ENCODE data around the gene TEKT5.
"Not testable (repeated sequence)": the region's sequence is repeated elsewhere in the genome, so short reads cannot be mapped to it uniquely, and the experiment has no call there.

Gene TEKT5

DNA sequence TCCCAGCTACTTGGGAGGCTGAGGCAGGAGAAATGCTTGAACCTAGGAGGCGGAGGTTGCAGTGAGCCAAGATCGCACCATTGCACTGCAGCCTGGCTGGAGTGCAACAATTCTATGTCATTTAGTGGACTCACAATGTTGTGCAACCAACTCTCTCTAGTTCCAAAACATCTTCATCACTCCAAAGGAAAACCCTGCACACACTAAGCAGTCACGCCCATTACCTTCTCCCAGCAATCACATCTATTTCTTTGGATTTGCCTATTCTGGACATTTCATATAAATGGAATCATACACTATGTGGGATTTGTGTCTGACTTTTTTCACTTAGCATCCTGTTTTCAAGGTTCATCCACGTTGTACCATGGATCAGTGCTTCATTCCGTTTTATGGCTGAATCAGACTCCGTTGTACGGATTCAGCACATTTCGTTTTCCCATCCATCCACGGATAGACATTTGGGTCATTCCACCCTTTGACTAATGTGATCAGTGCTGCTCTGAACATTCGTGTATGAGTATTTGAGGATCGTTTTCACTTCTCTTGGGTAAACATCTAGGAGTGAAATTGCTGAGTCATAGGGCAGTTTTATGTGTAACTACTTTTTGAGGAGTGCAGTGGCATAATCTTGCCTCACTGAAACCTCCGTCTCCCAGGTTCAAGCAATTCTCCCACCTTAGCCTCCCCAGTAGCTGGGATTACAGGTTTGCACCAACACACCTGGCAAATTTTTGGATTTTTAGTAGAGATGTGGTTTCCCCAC lies 69.0 kb downstream of the TEKT5 start:
- no peak for DNase-seq (ENCODE audit: low read depth)
- no peak overlapping the region for H3K9ac ChIP-seq (ENCODE audit: low read length)
- H3K27me3 ChIP-seq (replicated peaks; ENCODE audit: control insufficient read depth, insufficient read depth, low read length): no peaks in the 10 kb centered on the region
- no peaks in the 10 kb centered on the region for H3K9me3 ChIP-seq (ENCODE audit: control insufficient read depth, low read length)
- H3K36me3 ChIP-seq (ENCODE audit: control insufficient read depth, insufficient read depth, low read length, severe bottlenecking): no peaks in the 10 kb centered on the region
- H3K4me3 ChIP-seq (ENCODE audit: low read length): no peak overlapping the region
- H3K4me1 ChIP-seq (ENCODE audit: control insufficient read depth, insufficient read depth, low read length): no peaks in the 10 kb centered on the region

GRCh38 chr16:10624527-10624926 lies 70.2 kb downstream of the TEKT5 start:
- H3K9ac ChIP-seq (ENCODE audit: low read length): no peak overlapping the region
- H3K27me3 ChIP-seq (replicated peaks; ENCODE audit: control insufficient read depth, insufficient read depth, low read length): peaks cover 4% of the 10 kb centered on the region
- no peak for DNase-seq (ENCODE audit: low read depth)
- no peaks in the 10 kb centered on the region for H3K9me3 ChIP-seq (ENCODE audit: control insufficient read depth, low read length)
- H3K36me3 ChIP-seq (ENCODE audit: control insufficient read depth, insufficient read depth, low read length, severe bottlenecking): no peaks in the 10 kb centered on the region
- peaks cover 5% of the 10 kb centered on the region for H3K4me1 ChIP-seq (ENCODE audit: control insufficient read depth, insufficient read depth, low read length)
- H3K4me3 ChIP-seq (ENCODE audit: low read length): no peak overlapping the region

- Histone ChIP-seq H3K9ac (ENCODE audit: low read length) (no peak overlapping the region), H3K4me1 (ENCODE audit: control insufficient read depth, insufficient read depth, low read length) (peaks cover 11% of the 10 kb centered on the region), H3K4me3 (ENCODE audit: low read length) (no peak overlapping the region), H3K27me3 (replicated peaks; ENCODE audit: control insufficient read depth, insufficient read depth, low read length) (peaks cover 11% of the 10 kb centered on the region), H3K36me3 (ENCODE audit: control insufficient read depth, insufficient read depth, low read length, severe bottlenecking) (no peaks in the 10 kb centered on the region), H3K9me3 (ENCODE audit: control insufficient read depth, low read length) (no peaks in the 10 kb centered on the region)
- no peak for DNase-seq (ENCODE audit: low read depth)
Measured at GRCh38 chr16:10623059-10623458, 71.7 kb downstream of the TEKT5 start.

DNA sequence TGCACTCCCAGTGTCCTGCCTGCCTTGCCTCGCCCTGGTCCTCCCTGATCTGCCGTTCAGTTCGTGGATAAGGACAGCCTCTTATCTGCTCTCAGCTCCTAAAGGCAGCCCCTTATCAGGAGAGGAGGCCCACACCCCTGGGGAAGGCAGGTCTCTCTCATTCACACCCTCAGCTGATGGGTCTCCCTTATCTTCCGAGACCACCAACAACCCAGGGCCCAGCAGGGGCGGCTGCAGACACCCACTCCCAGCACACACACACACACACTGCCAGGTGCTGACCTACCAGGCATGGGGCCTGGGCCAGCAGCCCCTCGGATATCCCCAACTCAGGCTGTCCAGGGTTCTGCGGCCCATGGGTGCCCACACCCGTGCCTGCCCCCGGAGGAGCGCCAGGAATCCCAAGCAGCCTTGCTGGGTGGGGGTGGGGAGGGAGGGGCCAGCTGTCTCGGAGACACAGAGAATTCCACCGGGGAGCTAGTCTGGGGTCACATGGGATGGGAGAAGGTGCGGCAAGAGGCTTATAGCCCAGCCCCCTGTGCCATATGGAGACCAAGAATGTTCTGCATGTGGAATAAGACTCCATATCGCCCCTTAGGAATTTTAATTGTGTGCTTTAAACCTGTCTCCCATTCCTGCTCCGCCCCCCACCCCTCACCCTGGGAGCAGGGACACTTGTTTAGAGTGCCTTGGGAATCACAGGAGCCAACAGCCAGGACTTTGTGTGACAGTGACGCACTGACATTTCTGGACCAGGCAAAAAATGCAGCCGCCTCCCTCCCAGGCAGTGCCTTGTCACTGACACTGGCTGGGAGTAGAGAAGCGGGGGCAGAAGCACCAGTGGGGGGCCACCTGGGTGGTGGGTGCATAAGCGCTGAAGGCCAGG lies 72.5 kb downstream of the TEKT5 start:
- no peaks in the 10 kb centered on the region for H3K36me3 ChIP-seq (ENCODE audit: control insufficient read depth, insufficient read depth, low read length, severe bottlenecking)
- peaks cover 15% of the 10 kb centered on the region for H3K4me1 ChIP-seq (ENCODE audit: control insufficient read depth, insufficient read depth, low read length)
- H3K27me3 ChIP-seq (replicated peaks; ENCODE audit: control insufficient read depth, insufficient read depth, low read length): peaks cover 11% of the 10 kb centered on the region
- H3K9ac ChIP-seq (ENCODE audit: low read length): no peak overlapping the region
- H3K9me3 ChIP-seq (ENCODE audit: control insufficient read depth, low read length): no peaks in the 10 kb centered on the region
- DNase-seq (ENCODE audit: low read depth): no peak
- no peak overlapping the region for H3K4me3 ChIP-seq (ENCODE audit: low read length)

- not testable (repeated sequence) for H3K36me3 ChIP-seq (ENCODE audit: control insufficient read depth, insufficient read depth, low read length, severe bottlenecking); H3K4me3 ChIP-seq (ENCODE audit: low read length); H3K9ac ChIP-seq (ENCODE audit: low read length); H3K9me3 ChIP-seq (ENCODE audit: control insufficient read depth, low read length); DNase-seq (ENCODE audit: low read depth)
- peaks cover 23% of the 10 kb centered on the region for H3K4me1 ChIP-seq (ENCODE audit: control insufficient read depth, insufficient read depth, low read length)
- peaks cover 11% of the 10 kb centered on the region for H3K27me3 ChIP-seq (replicated peaks; ENCODE audit: control insufficient read depth, insufficient read depth, low read length)
Measured at GRCh38 chr16:10621216-10621949, 73.3 kb downstream of the TEKT5 start.

- no peak overlapping the region for H3K9ac ChIP-seq (ENCODE audit: low read length)
- no peak for DNase-seq (ENCODE audit: low read depth)
- no peaks in the 10 kb centered on the region for H3K9me3 ChIP-seq (ENCODE audit: control insufficient read depth, low read length)
- H3K27me3 ChIP-seq (replicated peaks; ENCODE audit: control insufficient read depth, insufficient read depth, low read length): peaks cover 11% of the 10 kb centered on the region
- no peaks in the 10 kb centered on the region for H3K36me3 ChIP-seq (ENCODE audit: control insufficient read depth, insufficient read depth, low read length, severe bottlenecking)
- peaks cover 23% of the 10 kb centered on the region for H3K4me1 ChIP-seq (ENCODE audit: control insufficient read depth, insufficient read depth, low read length)
- H3K4me3 ChIP-seq (ENCODE audit: low read length): no peak overlapping the region
Measured at GRCh38 chr16:10620120-10620519, 74.6 kb downstream of the TEKT5 start.

GRCh38 chr16:10619271-10619849 lies 75.4 kb downstream of the TEKT5 start:
- Histone ChIP-seq H3K9ac (ENCODE audit: low read length) (no peak overlapping the region), H3K27me3 (replicated peaks; ENCODE audit: control insufficient read depth, insufficient read depth, low read length) (peaks cover 11% of the 10 kb centered on the region), H3K4me3 (ENCODE audit: low read length) (no peak overlapping the region), H3K4me1 (ENCODE audit: control insufficient read depth, insufficient read depth, low read length) (peaks cover 23% of the 10 kb centered on the region), H3K9me3 (ENCODE audit: control insufficient read depth, low read length) (no peaks in the 10 kb centered on the region), H3K36me3 (ENCODE audit: control insufficient read depth, insufficient read depth, low read length, severe bottlenecking) (no peaks in the 10 kb centered on the region)
- DNase-seq (ENCODE audit: low read depth): no peak

- H3K36me3 ChIP-seq (ENCODE audit: control insufficient read depth, insufficient read depth, low read length, severe bottlenecking): no peaks in the 10 kb centered on the region
- H3K4me3 ChIP-seq (ENCODE audit: low read length): no peak overlapping the region
- H3K4me1 ChIP-seq (ENCODE audit: control insufficient read depth, insufficient read depth, low read length): peaks cover 23% of the 10 kb centered on the region
- no peaks in the 10 kb centered on the region for H3K9me3 ChIP-seq (ENCODE audit: control insufficient read depth, low read length)
- H3K9ac ChIP-seq (ENCODE audit: low read length): no peak overlapping the region
- peaks cover 11% of the 10 kb centered on the region for H3K27me3 ChIP-seq (replicated peaks; ENCODE audit: control insufficient read depth, insufficient read depth, low read length)
- no peak for DNase-seq (ENCODE audit: low read depth)
Measured at GRCh38 chr16:10618710-10619209, 76.0 kb downstream of the TEKT5 start.

GRCh38 chr16:10617662-10618420 lies 76.9 kb downstream of the TEKT5 start:
- Histone ChIP-seq H3K4me3 (ENCODE audit: low read length) (no peak overlapping the region), H3K9ac (ENCODE audit: low read length) (no peak overlapping the region), H3K9me3 (ENCODE audit: control insufficient read depth, low read length) (no peaks in the 10 kb centered on the region), H3K36me3 (ENCODE audit: control insufficient read depth, insufficient read depth, low read length, severe bottlenecking) (no peaks in the 10 kb centered on the region), H3K27me3 (replicated peaks; ENCODE audit: control insufficient read depth, insufficient read depth, low read length) (peaks cover 11% of the 10 kb centered on the region), H3K4me1 (ENCODE audit: control insufficient read depth, insufficient read depth, low read length) (peaks cover 24% of the 10 kb centered on the region)
- no peak for DNase-seq (ENCODE audit: low read depth)
